Measurements from ENCODE around the gene ITGA1. TPM values are rescaled to one million over a fixed set of nuclear protein-coding genes. Genes with fewer than 3 reads are reported as not detected.

ITGA1 gene
- total and polyA plus RNA-seq, 2 donors from 2014 or later: 13.3 to 65.6 TPM

- FAIRE-seq (no peak), DNase-seq (no peak)
- Histone ChIP-seq H3K36me3 (ENCODE audit: control insufficient read depth in 2 of 3, insufficient read depth in 3 of 3, low read length in 3 of 3) (no peaks in the 10 kb centered on the region), H3K9ac (ENCODE audit: low read length in 3 of 3) (no peak overlapping the region), H3K9me3 (ENCODE audit: control insufficient read depth in 2 of 3, insufficient read depth in 1 of 3, low read length in 3 of 3) (no peaks in the 10 kb centered on the region), H3K27ac (ENCODE audit: low read depth in 2 of 2, low read length in 2 of 2) (no peak overlapping the region), H3K27me3 (ENCODE audit: control insufficient read depth, insufficient read depth, low read length) (no peaks in the 10 kb centered on the region), H3K4me1 (ENCODE audit: control insufficient read depth in 2 of 3, insufficient read depth in 2 of 3, low read depth in 1 of 3, low read length in 3 of 3) (no peaks in the 10 kb centered on the region), H3K4me3 (ENCODE audit: low read length in 3 of 3) (no peak overlapping the region)
- intact Hi-C loops (cut with DNase I): no loop called here
- no peak for TF ChIP-seq CTCF (IDR thresholded peaks at IDR 0.05; ENCODE audit: borderline replicate concordance, extremely low read depth, insufficient read depth)
Measured at GRCh38 chr5:52769061-52769460, 18.7 kb upstream of the ITGA1 start.

- intact Hi-C loops (cut with DNase I): no loop called here
- DNase-seq (no peak), FAIRE-seq (no peak)
- no peak overlapping the region for H3K4me3 ChIP-seq (ENCODE audit: low read length in 3 of 3)
- H3K27ac ChIP-seq (ENCODE audit: low read depth in 2 of 2, low read length in 2 of 2): no peak overlapping the region
- no peak for TF ChIP-seq CTCF (IDR thresholded peaks at IDR 0.05; ENCODE audit: borderline replicate concordance, extremely low read depth, insufficient read depth)
- H3K9me3 ChIP-seq (ENCODE audit: control insufficient read depth in 2 of 3, insufficient read depth in 1 of 3, low read length in 3 of 3): no peaks in the 10 kb centered on the region
- no peaks in the 10 kb centered on the region for H3K36me3 ChIP-seq (ENCODE audit: control insufficient read depth in 2 of 3, insufficient read depth in 3 of 3, low read length in 3 of 3)
- no peaks in the 10 kb centered on the region for H3K27me3 ChIP-seq (ENCODE audit: control insufficient read depth, insufficient read depth, low read length)
- H3K9ac ChIP-seq (ENCODE audit: low read length in 3 of 3): no peak overlapping the region
- no peaks in the 10 kb centered on the region for H3K4me1 ChIP-seq (ENCODE audit: control insufficient read depth in 2 of 3, insufficient read depth in 2 of 3, low read depth in 1 of 3, low read length in 3 of 3)
Measured at GRCh38 chr5:52770287-52770939, 17.3 kb upstream of the ITGA1 start.

GRCh38 chr5:52771343-52772039 lies 16.2 kb upstream of the ITGA1 start:
- H3K36me3 ChIP-seq (ENCODE audit: control insufficient read depth in 2 of 3, insufficient read depth in 3 of 3, low read length in 3 of 3): no peaks in the 10 kb centered on the region
- H3K9me3 ChIP-seq (ENCODE audit: control insufficient read depth in 2 of 3, insufficient read depth in 1 of 3, low read length in 3 of 3): no peaks in the 10 kb centered on the region
- H3K4me1 ChIP-seq (ENCODE audit: control insufficient read depth in 2 of 3, insufficient read depth in 2 of 3, low read depth in 1 of 3, low read length in 3 of 3): no peaks in the 10 kb centered on the region
- no peak for TF ChIP-seq CTCF (IDR thresholded peaks at IDR 0.05; ENCODE audit: borderline replicate concordance, extremely low read depth, insufficient read depth)
- H3K4me3 ChIP-seq (ENCODE audit: low read length in 3 of 3): no peak overlapping the region
- H3K27ac ChIP-seq (ENCODE audit: low read depth in 2 of 2, low read length in 2 of 2): no peak overlapping the region
- FAIRE-seq (no peak), DNase-seq (no peak)
- no peaks in the 10 kb centered on the region for H3K27me3 ChIP-seq (ENCODE audit: control insufficient read depth, insufficient read depth, low read length)
- intact Hi-C loops (cut with DNase I): no loop called here
- no peak overlapping the region for H3K9ac ChIP-seq (ENCODE audit: low read length in 3 of 3)
